ENCODE data around the gene KRT9. TPM values are rescaled to one million over a fixed set of nuclear protein-coding genes. Genes with fewer than 3 reads are reported as not detected.
A peak's percentile ranks its signal among the peaks of the same experiment; 100 is the strongest.

KRT9 gene
- total and polyA plus RNA-seq, 3 experiments from 2014 or later: not detected

DNA sequence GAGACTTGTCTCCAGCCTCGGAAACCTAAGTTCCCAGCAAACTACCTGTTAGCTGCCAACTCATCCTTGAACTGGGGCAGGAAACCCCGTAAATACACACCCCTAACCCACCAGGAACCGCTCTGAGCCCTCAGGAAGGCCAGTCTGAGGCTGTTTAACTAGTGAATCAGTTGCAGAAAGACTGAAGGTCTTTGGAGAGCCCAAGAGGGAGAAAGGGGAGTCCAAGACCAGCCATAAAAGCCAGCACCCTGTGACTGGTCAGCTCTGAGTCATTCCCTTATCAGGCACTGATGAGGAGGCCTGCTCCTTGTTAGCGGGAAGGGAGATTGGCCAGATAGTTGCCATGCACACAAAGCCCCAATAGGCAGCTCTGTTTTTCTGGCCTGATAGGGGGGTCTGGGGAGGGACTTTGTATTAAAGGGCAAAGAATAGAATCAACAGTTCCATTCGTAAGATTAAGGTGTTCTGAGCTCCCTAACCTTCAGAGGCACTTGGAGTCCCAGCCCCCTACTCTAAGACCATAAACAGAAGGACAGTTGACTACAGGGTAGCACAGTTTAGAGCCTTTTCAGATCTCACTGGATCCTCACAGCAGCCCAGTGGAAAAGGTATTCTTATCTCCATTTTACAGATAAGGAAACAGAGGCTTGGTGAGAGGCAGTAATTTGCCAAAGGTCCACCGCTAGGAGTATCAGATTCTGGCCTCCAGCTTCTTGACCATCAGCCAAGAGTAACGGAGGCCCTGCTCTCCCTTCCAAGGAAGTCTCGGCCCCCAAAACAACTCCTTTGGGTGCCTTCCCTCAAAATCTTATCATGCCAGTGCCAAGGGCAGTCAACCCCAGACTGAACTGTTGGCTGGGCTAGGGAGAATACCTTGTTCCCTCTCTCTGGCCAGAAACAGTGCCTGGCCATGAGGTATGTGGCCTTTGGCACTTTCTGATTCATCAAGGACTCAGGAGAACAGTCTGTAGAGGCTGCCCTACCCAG lies 41.5 kb downstream of the KRT9 start:
- DNase-seq: no peak
- Histone ChIP-seq H3K4me1 (ENCODE audit: insufficient read depth, low read length) (no peaks in the 10 kb centered on the region), H3K27ac (ENCODE audit: low read depth, low read length) (peak overlapping the region; percentile 72), H3K27me3 (ENCODE audit: insufficient read depth, low read length, poor library complexity, severe bottlenecking) (peaks cover 15% of the 10 kb centered on the region), H3K4me3 (ENCODE audit: low read length) (no peak overlapping the region), H3K9me3 (ENCODE audit: low read length) (no peaks in the 10 kb centered on the region), H3K36me3 (ENCODE audit: insufficient read depth, low read length) (no peaks in the 10 kb centered on the region)
- Mint-ChIP-seq H3K4me1 (peaks cover 4 to 21% (median 8%) of the 10 kb centered on the region in 3 donors), H3K27ac (no peak overlapping the region), H3K36me3 (no peaks in the 10 kb centered on the region), H3K4me3 (no peak overlapping the region), H3K9me3 (peaks cover 0 to 4% (median 0%) of the 10 kb centered on the region in 5 donors), H3K27me3 (peaks cover 50 to 85% of the 10 kb centered on the region in 2 donors)
- CTCF ChIA-PET: no interaction called here
- POLR2A ChIA-PET: no interaction called here

DNA sequence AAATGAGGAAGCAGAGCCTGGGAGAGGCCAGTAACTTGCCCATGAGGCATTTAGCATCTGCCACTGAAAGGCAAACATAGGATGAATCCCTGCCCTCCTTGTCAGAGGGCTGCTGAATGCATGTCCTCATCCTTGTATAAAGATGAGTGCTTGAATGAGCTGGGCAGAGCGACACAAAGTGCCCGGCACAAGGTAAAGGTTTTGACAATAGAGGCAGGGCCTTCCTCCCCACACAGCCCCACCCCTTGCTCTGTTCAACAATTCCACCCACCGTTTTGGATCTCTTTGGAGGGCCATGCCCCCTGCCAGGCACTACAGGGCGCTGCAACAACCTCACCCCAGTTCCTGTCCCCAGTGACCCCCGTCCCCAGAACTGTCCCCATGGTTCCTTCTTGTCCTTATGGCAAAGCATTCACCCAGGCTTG lies 42.4 kb downstream of the KRT9 start:
- Histone ChIP-seq H3K27me3 (ENCODE audit: insufficient read depth, low read length, poor library complexity, severe bottlenecking) (peaks cover 15% of the 10 kb centered on the region), H3K9me3 (ENCODE audit: low read length) (no peaks in the 10 kb centered on the region), H3K4me1 (ENCODE audit: insufficient read depth, low read length) (no peaks in the 10 kb centered on the region), H3K27ac (ENCODE audit: low read depth, low read length) (peak overlapping the region; percentile 72), H3K4me3 (ENCODE audit: low read length) (no peak overlapping the region), H3K36me3 (ENCODE audit: insufficient read depth, low read length) (no peaks in the 10 kb centered on the region)
- Mint-ChIP-seq H3K4me1 (peaks cover 4 to 21% (median 8%) of the 10 kb centered on the region in 3 donors), H3K4me3 (peak overlapping the region in 1 of 7 donors; percentile 29), H3K36me3 (no peaks in the 10 kb centered on the region), H3K9me3 (peaks cover 0 to 4% (median 0%) of the 10 kb centered on the region in 5 donors), H3K27me3 (peaks cover 45 to 77% of the 10 kb centered on the region in 2 donors), H3K27ac (no peak overlapping the region)
- CTCF ChIA-PET: no interaction called here
- POLR2A ChIA-PET: no interaction called here
- DNase-seq: no peak

DNA sequence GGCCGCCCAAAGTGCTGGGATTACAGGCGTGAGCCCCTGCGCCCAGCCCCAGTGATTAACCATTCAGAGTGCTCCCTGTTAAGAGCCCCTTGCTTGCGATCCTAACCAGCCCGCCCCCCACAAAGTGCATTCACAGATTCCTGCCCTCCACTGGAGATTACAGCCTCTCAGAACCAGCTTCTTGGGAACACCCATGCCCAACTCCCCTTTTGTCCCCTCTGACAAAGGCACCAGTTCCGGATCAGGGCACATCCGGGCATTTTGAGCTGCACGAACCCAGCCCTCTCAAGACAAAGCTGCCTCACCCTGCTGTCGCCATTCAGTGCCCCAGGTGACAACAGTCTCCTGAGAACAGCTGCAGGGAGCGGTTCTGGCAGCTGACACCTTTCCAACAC lies 42.9 kb downstream of the KRT9 start:
- peaks cover 4 to 21% (median 8%) of the 10 kb centered on the region in 3 donors for H3K4me1 Mint-ChIP-seq
- POLR2A ChIA-PET: no interaction called here

DNA sequence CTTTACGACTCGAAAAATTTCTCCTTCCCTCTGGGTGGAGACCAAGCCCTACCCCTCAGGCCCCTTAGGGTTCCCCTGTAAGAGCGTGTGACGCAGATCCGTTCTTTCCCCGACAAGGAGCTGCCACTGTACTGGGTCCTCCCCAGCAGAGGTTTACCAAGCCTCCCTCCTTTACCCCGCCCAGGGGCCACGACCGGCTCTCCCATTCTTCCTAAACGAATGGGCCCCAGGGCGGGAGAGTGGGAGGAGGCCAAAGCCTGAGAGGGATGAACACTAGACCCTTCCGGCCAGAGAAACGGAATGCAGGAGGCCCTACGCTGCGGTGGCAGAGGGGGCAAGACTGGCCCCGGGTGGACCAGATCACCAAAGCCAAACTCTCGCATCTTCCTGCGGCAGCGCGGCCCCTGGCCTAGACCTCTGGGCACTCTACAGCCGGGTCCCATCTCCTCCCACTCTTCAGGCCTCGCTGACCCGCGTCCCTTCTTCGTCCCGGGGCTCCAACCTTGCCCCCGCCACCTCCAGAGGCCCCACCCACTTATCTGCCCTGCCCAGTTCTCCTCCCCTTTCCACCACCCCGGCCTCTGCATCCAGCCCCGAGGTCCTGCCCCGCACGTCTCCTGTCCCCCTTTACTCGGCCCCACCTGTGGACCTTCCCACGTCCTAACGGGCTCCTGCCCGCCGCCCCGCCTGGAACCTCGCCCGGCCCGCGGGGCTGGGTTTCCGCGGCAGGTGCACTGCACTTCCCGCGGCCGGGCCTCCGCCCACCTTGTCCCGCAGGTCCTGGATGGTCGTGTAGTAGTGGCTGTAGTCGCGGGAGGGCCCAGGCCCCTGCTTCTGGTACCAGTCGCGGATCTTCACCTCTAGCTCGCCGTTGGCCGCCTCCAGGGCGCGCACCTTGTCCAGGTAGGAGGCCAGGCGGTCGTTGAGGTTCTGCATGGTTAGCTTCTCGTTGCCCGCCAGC lies 44.5 kb downstream of the KRT9 start:
- Mint-ChIP-seq H3K9me3 (peaks cover 0 to 4% (median 0%) of the 10 kb centered on the region in 5 donors), H3K27ac (peak overlapping the region in 1 of 8 donors; percentile 24), H3K36me3 (no peaks in the 10 kb centered on the region), H3K27me3 (peaks cover 45 to 58% of the 10 kb centered on the region in 2 donors), H3K4me1 (peaks cover 4 to 21% (median 8%) of the 10 kb centered on the region in 3 donors), H3K4me3 (peak overlapping the region in 5 of 7 donors; percentile 41 to 64 (median 47))
- Histone ChIP-seq H3K27me3 (ENCODE audit: insufficient read depth, low read length, poor library complexity, severe bottlenecking) (peaks cover 15% of the 10 kb centered on the region), H3K36me3 (ENCODE audit: insufficient read depth, low read length) (no peaks in the 10 kb centered on the region), H3K9me3 (ENCODE audit: low read length) (no peaks in the 10 kb centered on the region), H3K4me1 (ENCODE audit: insufficient read depth, low read length) (no peaks in the 10 kb centered on the region), H3K4me3 (ENCODE audit: low read length) (peak overlapping the region; percentile 22), H3K27ac (ENCODE audit: low read depth, low read length) (peak overlapping the region; percentile 72)
- POLR2A ChIA-PET: no interaction called here
- CTCF ChIA-PET: interaction anchor here (0.6 to 1.4 kb wide), 3 partner anchors 22 to 139 kb away, joined by 3 to 4 read pairs (median 4); no protein-coding TSS in a partner anchor
- DNase-seq: peak in 1 of 5 donors; percentile 8

More for the DNA sequence above, 42.9 kb downstream of the KRT9 start:
- CTCF ChIA-PET: no interaction called here
- no peak overlapping the region for H3K4me3 ChIP-seq (ENCODE audit: low read length)
- Mint-ChIP-seq H3K9me3 (peaks cover 0 to 4% (median 0%) of the 10 kb centered on the region in 5 donors), H3K27ac (no peak overlapping the region), H3K27me3 (peaks cover 44 to 73% of the 10 kb centered on the region in 2 donors), H3K36me3 (no peaks in the 10 kb centered on the region), H3K4me3 (peak overlapping the region in 3 of 7 donors; percentile 59 to 65 (median 63))
- H3K4me1 ChIP-seq (ENCODE audit: insufficient read depth, low read length): no peaks in the 10 kb centered on the region
- H3K36me3 ChIP-seq (ENCODE audit: insufficient read depth, low read length): no peaks in the 10 kb centered on the region
- peak overlapping the region; percentile 72 for H3K27ac ChIP-seq (ENCODE audit: low read depth, low read length)
- DNase-seq: no peak
- no peaks in the 10 kb centered on the region for H3K9me3 ChIP-seq (ENCODE audit: low read length)
- peaks cover 15% of the 10 kb centered on the region for H3K27me3 ChIP-seq (ENCODE audit: insufficient read depth, low read length, poor library complexity, severe bottlenecking)

DNA sequence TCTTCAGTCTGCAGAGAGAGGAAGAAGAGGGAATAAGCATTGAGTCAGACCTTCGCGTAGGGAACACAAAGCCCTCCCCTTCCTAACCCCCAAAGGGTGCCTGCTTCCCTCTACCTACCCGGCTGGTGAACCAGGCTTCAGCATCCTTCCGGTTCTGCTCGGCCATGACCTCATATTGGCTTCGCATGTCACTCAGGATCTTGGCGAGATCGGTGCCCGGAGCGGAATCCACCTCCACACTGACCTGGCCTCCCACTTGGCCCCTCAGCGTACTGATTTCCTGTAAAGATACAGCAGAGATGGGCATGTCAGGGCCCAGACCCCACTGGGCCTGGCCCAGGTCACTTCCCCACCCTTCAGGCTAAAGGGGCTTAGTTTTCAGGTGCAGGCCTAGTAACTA lies 47.6 kb downstream of the KRT9 start:
- H3K9me3 ChIP-seq (ENCODE audit: low read length): no peaks in the 10 kb centered on the region
- Mint-ChIP-seq H3K36me3 (no peaks in the 10 kb centered on the region), H3K27ac (no peak overlapping the region), H3K4me1 (peaks cover 4 to 20% (median 7%) of the 10 kb centered on the region in 3 donors), H3K9me3 (peaks cover 0 to 4% (median 0%) of the 10 kb centered on the region in 5 donors), H3K27me3 (peaks cover 30 to 35% of the 10 kb centered on the region in 2 donors), H3K4me3 (no peak overlapping the region)
- no peak overlapping the region for H3K4me3 ChIP-seq (ENCODE audit: low read length)
- POLR2A ChIA-PET: no interaction called here
- no peaks in the 10 kb centered on the region for H3K4me1 ChIP-seq (ENCODE audit: insufficient read depth, low read length)
- no peaks in the 10 kb centered on the region for H3K36me3 ChIP-seq (ENCODE audit: insufficient read depth, low read length)
- no peak overlapping the region for H3K27ac ChIP-seq (ENCODE audit: low read depth, low read length)
- CTCF ChIA-PET: interaction anchor here (0.8 kb wide), 1 partner anchor 124 kb away, joined by 3 read pairs; no protein-coding TSS in a partner anchor
- peaks cover 7% of the 10 kb centered on the region for H3K27me3 ChIP-seq (ENCODE audit: insufficient read depth, low read length, poor library complexity, severe bottlenecking)
- DNase-seq: no peak

DNA sequence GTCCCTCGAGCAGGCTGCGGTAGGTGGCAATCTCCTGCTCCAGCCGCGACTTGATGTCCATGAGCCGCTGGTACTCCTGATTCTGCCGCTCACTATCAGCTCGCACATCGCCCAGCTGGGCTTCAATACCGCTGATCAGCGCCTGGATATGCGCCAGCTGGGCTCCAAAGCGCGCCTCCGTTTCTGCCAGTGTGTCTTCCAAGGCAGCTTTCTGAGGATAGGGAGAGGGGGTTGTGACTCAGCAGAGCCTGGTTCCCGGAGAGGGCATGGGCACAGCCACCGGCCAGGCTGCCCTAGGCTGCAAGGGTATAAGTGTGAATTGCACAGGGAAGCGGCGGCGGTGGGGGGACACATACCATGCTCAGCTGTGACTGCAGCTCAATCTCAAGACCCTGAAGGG lies 48.1 kb downstream of the KRT9 start:
- ChIA-PET POLR2A (no interaction called here), CTCF (no interaction called here)
- H3K27ac ChIP-seq (ENCODE audit: low read depth, low read length): no peak overlapping the region
- no peaks in the 10 kb centered on the region for H3K36me3 Mint-ChIP-seq
- H3K4me3 ChIP-seq (ENCODE audit: low read length): no peak overlapping the region
- no peaks in the 10 kb centered on the region for H3K4me1 ChIP-seq (ENCODE audit: insufficient read depth, low read length)
- no peak for DNase-seq
- H3K9me3 ChIP-seq (ENCODE audit: low read length): no peaks in the 10 kb centered on the region
- H3K27me3 Mint-ChIP-seq: peaks cover 25 to 33% of the 10 kb centered on the region in 2 donors
- H3K9me3 Mint-ChIP-seq: peaks cover 0 to under 1% (median 0%) of the 10 kb centered on the region in 5 donors
- no peak overlapping the region for H3K27ac Mint-ChIP-seq
- H3K27me3 ChIP-seq (ENCODE audit: insufficient read depth, low read length, poor library complexity, severe bottlenecking): peaks cover 4% of the 10 kb centered on the region
- H3K4me1 Mint-ChIP-seq: peaks cover 4 to 15% (median 4%) of the 10 kb centered on the region in 3 donors
- H3K36me3 ChIP-seq (ENCODE audit: insufficient read depth, low read length): no peaks in the 10 kb centered on the region
- H3K4me3 Mint-ChIP-seq: no peak overlapping the region

DNA sequence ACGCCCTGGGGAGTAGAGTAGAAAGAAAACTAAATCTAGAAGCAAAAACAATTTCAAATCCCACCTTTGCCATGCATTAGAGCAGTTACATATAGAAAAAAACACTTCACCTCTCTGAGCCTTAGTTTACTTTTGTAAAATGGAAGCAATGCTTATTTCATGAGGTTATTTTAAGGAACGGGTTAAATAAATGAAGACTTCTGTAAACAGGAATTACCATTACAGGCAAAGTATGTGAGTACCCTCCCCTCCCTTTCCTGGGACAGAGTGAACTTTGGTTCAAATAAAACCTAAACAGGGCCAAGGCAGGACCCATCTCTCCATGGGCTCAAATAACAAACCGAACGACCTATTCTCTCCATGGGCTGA lies 48.6 kb downstream of the KRT9 start:
- Histone ChIP-seq H3K9me3 (ENCODE audit: low read length) (no peaks in the 10 kb centered on the region), H3K27me3 (ENCODE audit: insufficient read depth, low read length, poor library complexity, severe bottlenecking) (peaks cover under 1% of the 10 kb centered on the region), H3K36me3 (ENCODE audit: insufficient read depth, low read length) (no peaks in the 10 kb centered on the region), H3K4me3 (ENCODE audit: low read length) (no peak overlapping the region), H3K27ac (ENCODE audit: low read depth, low read length) (no peak overlapping the region), H3K4me1 (ENCODE audit: insufficient read depth, low read length) (no peaks in the 10 kb centered on the region)
- ChIA-PET CTCF (no interaction called here), POLR2A (no interaction called here)
- peaks cover 19 to 27% of the 10 kb centered on the region in 2 donors for H3K27me3 Mint-ChIP-seq
- H3K27ac Mint-ChIP-seq: no peak overlapping the region
- no peak for DNase-seq
- no peaks in the 10 kb centered on the region for H3K36me3 Mint-ChIP-seq
- H3K4me1 Mint-ChIP-seq: peaks cover under 1 to 12% (median 1%) of the 10 kb centered on the region in 3 donors
- no peaks in the 10 kb centered on the region for H3K9me3 Mint-ChIP-seq
- no peak overlapping the region for H3K4me3 Mint-ChIP-seq

Data from CD8-positive, alpha-beta memory T cell (primary cell).